PC-3 (cell line): ENCODE measurements around the gene ERFE. TPM values are rescaled to one million over a fixed set of nuclear protein-coding genes. Genes with fewer than 3 reads are reported as not detected.

Source experiments
- ATAC-seq: fragments of 200-7000 bp; cut with Tn5 transposase; 2 replicates; pipeline ENCODE4 v1.9.1; 2020; ENCODE audit warnings: mild to moderate bottlenecking, moderate library complexity
- BruUV-seq: library from RNA; stranded (reverse); fragments of 400-500 nt; replicated peaks from 2 replicates; lab custom pipeline; 2021; lab: Mats Ljungman, UMichigan
- CTCF ChIA-PET: fragments of 300-600 bp; sonication (Branson Sonifier 250); formaldehyde crosslinking; loops from one replicate; lab custom pipeline; 2022; ENCODE audit warnings: antibody characterized with exemption; lab: Charles Lee
- POLR2A ChIA-PET: fragments of 300-600 bp; sonication (Branson Sonifier 250); formaldehyde crosslinking; loops from one replicate; lab custom pipeline; 2022; ENCODE audit warnings: antibody characterized with exemption; ENCODE audit not compliant: unreplicated experiment; lab: Charles Lee
- DNase-seq: peaks from one replicate; pipeline ENCODE4 v3.0.0-alpha.2; 2015
- H2AFZ ChIP-seq: fragments of 300-600 bp; sonication (generic); 2 replicates; pipeline ENCODE4 v1.6.0; 2016; ENCODE audit warnings: antibody characterized with exemption, low read length
- H3F3A ChIP-seq: fragments of 300-600 bp; sonication (generic); one replicate; pipeline ENCODE4 v1.6.0; 2017; ENCODE audit warnings: antibody characterized with exemption, low read length, control low read depth, mild to moderate bottlenecking; ENCODE audit not compliant: unreplicated experiment
- H3K27ac ChIP-seq: fragments of 300-600 bp; sonication (generic); 2 replicates; pipeline ENCODE4 v1.5.1; 2016; ENCODE audit warnings: mild to moderate bottlenecking, low read length
- H3K27me3 ChIP-seq: fragments of 300-600 bp; sonication (generic); 2 replicates; pipeline ENCODE4 v1.6.1; 2016; ENCODE audit warnings: low read length, mixed read lengths
- H3K36me3 ChIP-seq: fragments of 300-600 bp; sonication (generic); 2 replicates; pipeline ENCODE4 v1.6.1; 2016; ENCODE audit warnings: low read depth, mixed run types, low read length, mixed read lengths
- H3K4me1 ChIP-seq: fragments of 300-600 bp; sonication (generic); 2 replicates; pipeline ENCODE4 v1.5.1; 2016; ENCODE audit warnings: low read length; ENCODE audit not compliant: insufficient read depth
- H3K4me2 ChIP-seq: fragments of 300-600 bp; sonication (generic); 2 replicates; pipeline ENCODE4 v1.6.0; 2016; ENCODE audit warnings: low read length
- H3K4me3 ChIP-seq: fragments of 300-600 bp; sonication (generic); 2 replicates; pipeline ENCODE4 v1.5.1; 2016; ENCODE audit warnings: mild to moderate bottlenecking, low read length, mixed read lengths
- H3K79me2 ChIP-seq: fragments of 300-600 bp; sonication (generic); 2 replicates; pipeline ENCODE4 v1.6.1; 2017; ENCODE audit warnings: low read length, mixed read lengths
- H3K9ac ChIP-seq: fragments of 300-600 bp; sonication (generic); 2 replicates; pipeline ENCODE4 v1.6.0; 2016; ENCODE audit warnings: mild to moderate bottlenecking, low read length
- H3K9me2 ChIP-seq: fragments of 300-600 bp; sonication (generic); replicated peaks from 2 replicates; pipeline ENCODE4 v1.6.1; 2016; ENCODE audit warnings: mixed run types, low read length, mixed read lengths
- H3K9me3 ChIP-seq: fragments of 300-600 bp; sonication (generic); 2 replicates; pipeline ENCODE4 v1.6.1; 2016; ENCODE audit warnings: low read length, mixed read lengths
- H4K20me1 ChIP-seq: fragments of 300-600 bp; sonication (generic); 2 replicates; pipeline ENCODE4 v1.6.1; 2016; ENCODE audit warnings: low read length, mixed read lengths
- EZH2 ChIP-seq: fragments of 300-600 bp; sonication (generic); IDR thresholded peaks from one replicate; pipeline ENCODE4 v1.6.1; 2017; ENCODE audit warnings: antibody characterized with exemption, mild to moderate bottlenecking, low read length; ENCODE audit not compliant: unreplicated experiment
- EZH2phosphoT487 ChIP-seq: fragments of 300-600 bp; sonication (generic); IDR thresholded peaks from 2 replicates; pipeline ENCODE4 v1.6.1; 2018; ENCODE audit warnings: mild to moderate bottlenecking, antibody characterized with exemption, low read length, borderline replicate concordance
- intact Hi-C: fragments of 100-400 bp; cut with micrococcal nuclease; formaldehyde crosslinking; loops from 2 replicates; pipeline ENCODE4 v1.9.0; 2023
- total RNA-seq: library from RNA; depleted of rRNA; stranded (reverse); fragments of >200 nt; gene quantifications from 2 replicates; pipeline ENCODE4 v1.2.3, GENCODE V29; 2014
- TF ChIP-seq, protein P1 (sequence below): fragments of 300-600 bp; sonication (generic); conservative IDR thresholded peaks from 2 replicates; pipeline ENCODE4 v1.5.1; 2017; ENCODE audit warnings: antibody characterized with exemption, low read depth, mild to moderate bottlenecking, low read length

ERFE gene
- total RNA-seq, 1 experiment from 2014 or later = 7.4 TPM

DNA sequence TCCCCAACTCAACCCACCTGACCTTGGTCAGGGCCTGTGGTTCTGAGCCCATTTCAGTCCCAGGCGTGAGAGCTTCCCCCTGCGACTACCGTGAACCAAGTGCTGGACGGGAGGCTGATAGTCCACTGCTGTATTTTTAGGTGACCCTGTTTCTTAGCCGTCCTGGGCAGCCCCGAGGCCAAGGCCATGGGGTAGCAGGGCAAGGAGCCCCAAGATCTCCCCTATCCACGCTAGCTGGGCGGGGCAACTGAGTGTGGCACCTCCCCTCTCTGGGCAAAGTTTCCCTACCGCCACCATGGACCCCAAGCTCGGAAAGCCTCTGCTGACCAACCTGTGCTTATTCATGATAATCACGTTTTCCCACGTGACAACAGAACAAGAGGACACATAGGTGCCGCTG, 20.9 kb upstream of the ERFE start:
- ATAC-seq = no peak
- BruUV-seq = no TSS peak
- no peak overlapping the region for H3K4me3 ChIP-seq

DNA sequence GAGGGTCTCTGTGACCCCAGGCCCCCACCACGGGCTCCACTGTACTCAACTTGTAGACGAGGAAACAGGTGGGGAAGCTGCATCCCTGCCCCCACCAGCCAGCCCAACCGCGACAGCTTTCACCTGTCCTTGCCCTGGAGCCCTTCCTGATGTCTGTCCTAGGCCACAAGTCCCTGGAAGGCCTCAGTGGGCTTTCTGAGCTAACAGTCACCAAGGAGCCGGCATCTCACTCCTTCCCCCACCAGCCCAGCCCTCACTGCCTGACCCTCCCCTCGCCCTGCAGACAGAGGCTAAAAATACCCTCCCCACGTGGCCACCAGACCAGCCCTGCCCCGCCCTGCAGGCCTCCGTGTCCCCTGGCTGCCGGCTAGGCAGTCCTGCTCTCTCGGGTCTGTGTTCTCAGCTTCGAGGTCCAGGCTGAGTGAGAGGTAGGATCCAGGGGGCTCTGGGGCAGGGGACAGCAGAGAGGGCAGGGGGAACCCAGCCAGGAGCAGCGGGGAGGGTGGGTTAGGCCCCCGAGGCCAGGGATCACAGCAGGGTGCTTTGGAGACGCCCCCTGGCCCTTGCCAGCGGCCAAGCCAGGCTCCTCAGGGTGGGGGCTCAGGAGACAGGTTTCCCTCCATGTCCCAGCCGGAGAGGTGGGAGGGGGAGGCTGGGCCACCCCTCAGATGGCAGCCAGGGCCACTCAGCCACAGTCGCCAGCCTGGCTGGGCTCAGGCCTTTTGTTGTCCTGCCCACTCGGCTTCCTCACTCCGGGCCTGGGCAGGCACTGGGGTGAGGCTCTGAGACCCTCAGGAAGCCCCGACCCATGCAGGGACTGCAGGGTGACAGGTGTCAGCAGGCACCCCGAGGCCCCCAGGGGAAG, 20.2 kb upstream of the ERFE start, which contains the start of gene KLHL30:
Gene KLHL30 (plus strand): TSS at position 338 of the 865 bp plus-strand sequence. CDS start 2,087 bp downstream, outside the sequence.
- H3K27me3 ChIP-seq = no peaks in the 10 kb centered on the region
- no peaks in the 10 kb centered on the region for H3K36me3 ChIP-seq
- H3K4me1 ChIP-seq = peaks cover 24% of the 10 kb centered on the region
- no peaks in the 10 kb centered on the region for H4K20me1 ChIP-seq
- no peaks in the 10 kb centered on the region for H3K9me2 ChIP-seq
- H3K27ac ChIP-seq = no peak within 1 kb of the TSS
- ChIA-PET CTCF (no interaction called here), POLR2A (no interaction called here)
- H3K9me3 ChIP-seq = no peaks in the 10 kb centered on the region
- no peak within 1 kb of the TSS for H3K4me2 ChIP-seq
- ATAC-seq (no peak), DNase-seq (no peak)
- no peaks in the 10 kb centered on the region for H3K79me2 ChIP-seq
- intact Hi-C loops = no loop called here
- H3K9ac ChIP-seq = no peak within 1 kb of the TSS
- no peaks in the 10 kb centered on the region for H3F3A ChIP-seq
- no peak within 1 kb of the TSS for H3K4me3 ChIP-seq
- TF ChIP-seq, protein P1, sequence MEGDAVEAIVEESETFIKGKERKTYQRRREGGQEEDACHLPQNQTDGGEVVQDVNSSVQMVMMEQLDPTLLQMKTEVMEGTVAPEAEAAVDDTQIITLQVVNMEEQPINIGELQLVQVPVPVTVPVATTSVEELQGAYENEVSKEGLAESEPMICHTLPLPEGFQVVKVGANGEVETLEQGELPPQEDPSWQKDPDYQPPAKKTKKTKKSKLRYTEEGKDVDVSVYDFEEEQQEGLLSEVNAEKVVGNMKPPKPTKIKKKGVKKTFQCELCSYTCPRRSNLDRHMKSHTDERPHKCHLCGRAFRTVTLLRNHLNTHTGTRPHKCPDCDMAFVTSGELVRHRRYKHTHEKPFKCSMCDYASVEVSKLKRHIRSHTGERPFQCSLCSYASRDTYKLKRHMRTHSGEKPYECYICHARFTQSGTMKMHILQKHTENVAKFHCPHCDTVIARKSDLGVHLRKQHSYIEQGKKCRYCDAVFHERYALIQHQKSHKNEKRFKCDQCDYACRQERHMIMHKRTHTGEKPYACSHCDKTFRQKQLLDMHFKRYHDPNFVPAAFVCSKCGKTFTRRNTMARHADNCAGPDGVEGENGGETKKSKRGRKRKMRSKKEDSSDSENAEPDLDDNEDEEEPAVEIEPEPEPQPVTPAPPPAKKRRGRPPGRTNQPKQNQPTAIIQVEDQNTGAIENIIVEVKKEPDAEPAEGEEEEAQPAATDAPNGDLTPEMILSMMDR = no peak
- TF ChIP-seq EZH2 (no peak), EZH2phosphoT487 (no peak)
- H2AFZ ChIP-seq = no peak within 1 kb of the TSS
- BruUV-seq = no TSS peak

More for the DNA sequence above, 20.9 kb upstream of the ERFE start:
- Histone ChIP-seq H3K79me2 (no peaks in the 10 kb centered on the region), H2AFZ (no peak overlapping the region), H3K9ac (no peak overlapping the region), H3K27ac (no peak overlapping the region), H3K9me2 (no peaks in the 10 kb centered on the region), H3K27me3 (no peaks in the 10 kb centered on the region), H3K4me1 (peaks cover 17% of the 10 kb centered on the region), H3K36me3 (no peaks in the 10 kb centered on the region), H3K4me2 (no peak overlapping the region), H3K9me3 (no peaks in the 10 kb centered on the region), H3F3A (no peaks in the 10 kb centered on the region), H4K20me1 (no peaks in the 10 kb centered on the region)
- no peak for DNase-seq
- POLR2A ChIA-PET = no interaction called here
- no peak for TF ChIP-seq EZH2
- no peak for TF ChIP-seq EZH2phosphoT487
- TF ChIP-seq, protein P1 = no peak
- CTCF ChIA-PET = no interaction called here
- intact Hi-C loops = no loop called here
